ENCODE data around the gene RCOR3.

DNA sequence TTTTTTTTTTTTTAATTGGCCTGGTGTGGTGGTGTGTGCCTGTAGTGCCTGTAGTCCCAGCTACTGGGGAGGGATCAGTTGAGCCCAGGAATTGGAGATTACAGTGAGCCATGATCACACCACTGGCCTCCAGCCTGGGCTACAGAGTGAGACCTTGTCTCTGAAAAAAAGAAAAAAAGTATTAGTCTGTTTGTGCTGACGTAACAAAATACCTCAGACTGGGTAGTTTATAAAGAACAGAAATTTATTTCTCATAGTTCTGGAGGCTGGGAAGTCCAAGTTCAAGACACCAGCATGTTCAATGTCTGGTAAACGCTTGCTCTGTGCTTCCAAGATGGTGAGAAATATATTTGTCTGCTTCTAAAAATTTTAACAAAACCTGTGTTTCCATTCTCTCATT, 93.3 kb downstream of the RCOR3 start:
- no peak for TF ChIP-seq EZH2phosphoT487 (IDR thresholded peaks at IDR 0.05; ENCODE audit: insufficient read depth, low read depth)
- TF ChIP-seq EZH2 (IDR thresholded peaks at IDR 0.05; ENCODE audit: insufficient read depth, poor library complexity, severe bottlenecking), result no peak
